ENCODE data around the gene ANXA5. TPM values are rescaled to one million over a fixed set of nuclear protein-coding genes. Genes with fewer than 3 reads are reported as not detected.

Gene ANXA5
- 231 and 234 TPM in 2 replicates for total RNA-seq (2021)
- long read RNA-seq, transcript ANXA5-201 (13 exons, 1,762 nt): major isoform, 2,463 of 2,593 reads
- long read RNA-seq, partial matches to known transcripts: 47 of 2,593 reads
- long read RNA-seq, other reads (novel, unspliced or antisense): 81 of 2,593 reads

DNA sequence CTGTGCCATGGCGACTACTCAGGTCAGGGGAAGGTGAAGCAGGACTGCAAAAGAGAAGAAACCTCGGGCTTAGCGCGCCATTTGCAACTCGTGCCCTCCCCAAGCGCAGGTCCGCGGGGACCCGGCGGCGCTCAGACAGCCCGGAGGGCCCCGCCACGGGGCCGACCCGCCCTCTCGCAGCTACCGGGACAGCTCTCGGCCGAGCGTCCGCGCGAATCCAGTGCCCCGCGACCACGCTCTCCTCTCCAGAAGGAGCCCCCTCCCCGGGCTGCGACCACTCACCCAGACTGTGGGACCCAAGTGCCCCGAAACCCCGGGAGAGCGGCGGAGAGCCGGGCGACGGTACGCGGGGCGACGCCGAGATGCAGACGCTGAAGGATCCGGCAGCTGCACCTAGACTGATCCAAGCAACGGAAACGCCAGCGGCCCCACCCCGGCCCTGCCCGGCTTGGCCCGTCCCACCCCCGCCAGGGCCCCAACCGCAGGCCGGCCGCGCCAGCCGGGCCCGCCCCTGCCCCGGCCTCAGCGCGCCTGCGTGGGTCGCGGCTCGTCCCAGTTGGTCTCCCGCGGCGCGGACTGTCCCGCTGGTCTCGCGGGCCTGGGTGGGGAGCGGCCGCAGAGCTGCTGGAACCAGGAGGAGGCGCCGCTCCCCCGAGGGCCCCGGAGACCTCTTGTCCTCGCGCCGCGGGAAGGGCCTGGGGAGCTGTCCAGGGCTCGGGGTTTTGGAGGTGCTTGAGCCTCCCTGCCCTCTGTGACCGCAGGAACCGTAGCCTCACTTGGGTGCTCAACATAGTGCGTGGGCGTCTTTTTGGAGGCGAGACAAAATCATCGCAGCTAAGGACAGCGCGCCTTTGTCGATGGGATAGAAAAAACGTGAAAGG, at the start of gene ANXA5:
Gene ANXA5, minus strand, starts transcription at position 400 of the 881 bp plus-strand sequence. Its CDS starts 391 bp downstream, at position 9.
- H3K9me3 Mint-ChIP-seq: no peaks in the 10 kb centered on the region; a peak in 1 of 5 replicates

More for the DNA sequence above, at the start of gene ANXA5:
- peak within 1 kb of the TSS; percentile 92 for H3K9ac ChIP-seq (ENCODE audit: extremely low read depth, insufficient read length, low read length)
- H3K23me2 ChIP-seq (ENCODE audit: insufficient read length, low read depth, low read length, poor library complexity, severe bottlenecking): peaks cover 9% of the 10 kb centered on the region
- H2BK15ac ChIP-seq (ENCODE audit: low read depth, low read length): no peak within 1 kb of the TSS
- peak within 1 kb of the TSS; percentile 78 for H4K5ac ChIP-seq (ENCODE audit: insufficient read length, low read depth, low read length)
- H3K79me1 ChIP-seq (ENCODE audit: insufficient read depth, low read depth, low read length, poor library complexity, severe bottlenecking): no peaks in the 10 kb centered on the region
- no CpG with 5 or more reads among the region's 91 CpGs for WGBS (ENCODE audit: extremely low coverage, insufficient read length, low lambda C conversion rate)
- peak within 1 kb of the TSS; percentile 72 for H2BK5ac ChIP-seq (ENCODE audit: insufficient read length, low read length)
- peak within 1 kb of the TSS; percentile 86 for H2BK12ac ChIP-seq (ENCODE audit: insufficient read length, low read depth, low read length)
- H3K27me3 ChIP-seq (ENCODE audit: insufficient read depth, low read length): no peaks in the 10 kb centered on the region
- peak within 1 kb of the TSS; percentile 84 for H3K18ac ChIP-seq (ENCODE audit: insufficient read length, low read depth, low read length)
- H2BK20ac ChIP-seq (ENCODE audit: low read depth, low read length, poor library complexity, severe bottlenecking): no peak within 1 kb of the TSS
- H3T11ph ChIP-seq (ENCODE audit: low read length): no peak within 1 kb of the TSS
- no peaks in the 10 kb centered on the region; the same call in 1 of the 2 replicates for H3K4me1 ChIP-seq (ENCODE audit: insufficient read depth, low read length)
- H3K79me2 ChIP-seq (ENCODE audit: insufficient read depth, low read length): no peaks in the 10 kb centered on the region; the same call in 1 of the 2 replicates
- no peak within 1 kb of the TSS for H3K56ac ChIP-seq (ENCODE audit: insufficient read length, low read depth, low read length)
- peak within 1 kb of the TSS; percentile 71 for H2AFZ ChIP-seq (ENCODE audit: low read length)
- H3K36me3 Mint-ChIP-seq (ENCODE audit: insufficient read depth in 1 of 3, low read depth in 3 of 3): peaks cover 2 to 23% (median 13%) of the 10 kb centered on the region in 3 experiments; a peak in 6 of 7 replicates
- H2AK5ac ChIP-seq (ENCODE audit: insufficient read length, low read length): no peak within 1 kb of the TSS
- peaks cover 1% of the 10 kb centered on the region; the same call in 1 of the 2 replicates for H3K27me3 Mint-ChIP-seq (ENCODE audit: low read depth)
- H3K4ac ChIP-seq (ENCODE audit: low read depth, low read length): no peak within 1 kb of the TSS; the same call in 1 of the 2 replicates
- no peak within 1 kb of the TSS for H3K23ac ChIP-seq (ENCODE audit: insufficient read length, low read depth, low read length)
- TF ChIP-seq, protein P1, sequence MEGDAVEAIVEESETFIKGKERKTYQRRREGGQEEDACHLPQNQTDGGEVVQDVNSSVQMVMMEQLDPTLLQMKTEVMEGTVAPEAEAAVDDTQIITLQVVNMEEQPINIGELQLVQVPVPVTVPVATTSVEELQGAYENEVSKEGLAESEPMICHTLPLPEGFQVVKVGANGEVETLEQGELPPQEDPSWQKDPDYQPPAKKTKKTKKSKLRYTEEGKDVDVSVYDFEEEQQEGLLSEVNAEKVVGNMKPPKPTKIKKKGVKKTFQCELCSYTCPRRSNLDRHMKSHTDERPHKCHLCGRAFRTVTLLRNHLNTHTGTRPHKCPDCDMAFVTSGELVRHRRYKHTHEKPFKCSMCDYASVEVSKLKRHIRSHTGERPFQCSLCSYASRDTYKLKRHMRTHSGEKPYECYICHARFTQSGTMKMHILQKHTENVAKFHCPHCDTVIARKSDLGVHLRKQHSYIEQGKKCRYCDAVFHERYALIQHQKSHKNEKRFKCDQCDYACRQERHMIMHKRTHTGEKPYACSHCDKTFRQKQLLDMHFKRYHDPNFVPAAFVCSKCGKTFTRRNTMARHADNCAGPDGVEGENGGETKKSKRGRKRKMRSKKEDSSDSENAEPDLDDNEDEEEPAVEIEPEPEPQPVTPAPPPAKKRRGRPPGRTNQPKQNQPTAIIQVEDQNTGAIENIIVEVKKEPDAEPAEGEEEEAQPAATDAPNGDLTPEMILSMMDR (conservative IDR thresholded peaks at IDR 0.05): peak; percentile 43; the same call in 2 of the 3 replicates
- no peaks in the 10 kb centered on the region for H3K9me3 ChIP-seq (ENCODE audit: control insufficient read depth, low read depth, low read length)
- peaks cover 32 to 41% of the 10 kb centered on the region in 2 experiments for H3K4me1 Mint-ChIP-seq
- H3K4me3 Mint-ChIP-seq: peak within 1 kb of the TSS; percentile 95 to 97
- H4K20me1 ChIP-seq (ENCODE audit: control insufficient read depth, insufficient read depth, insufficient read length): no peaks in the 10 kb centered on the region
- no peak within 1 kb of the TSS for H4K8ac ChIP-seq (replicated peaks; ENCODE audit: insufficient read length, low read depth, low read length)
- peak; percentile 83 for DNase-seq
- H4K91ac ChIP-seq (ENCODE audit: insufficient read length, low read depth, low read length): peak within 1 kb of the TSS; percentile 54
- peak within 1 kb of the TSS; percentile 88 for H3K4me2 ChIP-seq (ENCODE audit: insufficient read depth, insufficient read length, low read length)
- H3K27ac Mint-ChIP-seq: peak within 1 kb of the TSS; percentile 90 to 98 (median 94); a peak in 6 of 7 replicates
- H3K14ac ChIP-seq (ENCODE audit: insufficient read depth, low read length): peak within 1 kb of the TSS; percentile 93
- peak within 1 kb of the TSS; percentile 33 for H3K27ac ChIP-seq (ENCODE audit: insufficient read length, low read depth, low read length)
- H2BK120ac ChIP-seq (ENCODE audit: low read depth, low read length, poor library complexity, severe bottlenecking): no peak within 1 kb of the TSS
